Brain microvascular endothelial cell (primary cell): ENCODE data around the gene YIPF3.
"Not testable (repeated sequence)": the region's sequence is repeated elsewhere in the genome, so short reads cannot be mapped to it uniquely, and the experiment has no call there.

ENCODE experiments used
- DNase-seq: peaks from one replicate; pipeline ENCODE4 v3.0.0-alpha.2; 2020
- H3K27ac ChIP-seq: fragments of 250-450 bp; sonication (Bioruptor Pico); 2 replicates; pipeline ENCODE4 v1.5.1; 2020; ENCODE audit warnings: mild to moderate bottlenecking, moderate library complexity
- H3K27me3 ChIP-seq: fragments of 250-450 bp; sonication (Bioruptor Pico); replicated peaks from 2 replicates; pipeline ENCODE4 v1.5.1; 2020; ENCODE audit warnings: mild to moderate bottlenecking
- H3K36me3 ChIP-seq: fragments of 250-450 bp; sonication (Bioruptor Pico); replicated peaks from 2 replicates; pipeline ENCODE4 v1.5.1; 2020; ENCODE audit warnings: mild to moderate bottlenecking
- H3K4me3 ChIP-seq: 2 replicates; pipeline ENCODE4 v1.5.1; 2011; ENCODE audit warnings: low read depth, mild to moderate bottlenecking, control low read depth, low read length, moderate library complexity
- CTCF ChIP-seq: IDR thresholded peaks from 2 replicates; pipeline ENCODE4 v1.5.1; 2011; ENCODE audit warnings: low read depth, mild to moderate bottlenecking, moderate library complexity, low read length, control low read depth, inconsistent platforms; ENCODE audit errors: missing control alignments
- in situ Hi-C: cut with HindIII; loops from 2 replicates; pipeline ENCODE4 v1.10.0; 2017; ENCODE audit warnings: low sequenced_read_pairs, low pct_ligation_motif_present

YIPF3 gene

DNA sequence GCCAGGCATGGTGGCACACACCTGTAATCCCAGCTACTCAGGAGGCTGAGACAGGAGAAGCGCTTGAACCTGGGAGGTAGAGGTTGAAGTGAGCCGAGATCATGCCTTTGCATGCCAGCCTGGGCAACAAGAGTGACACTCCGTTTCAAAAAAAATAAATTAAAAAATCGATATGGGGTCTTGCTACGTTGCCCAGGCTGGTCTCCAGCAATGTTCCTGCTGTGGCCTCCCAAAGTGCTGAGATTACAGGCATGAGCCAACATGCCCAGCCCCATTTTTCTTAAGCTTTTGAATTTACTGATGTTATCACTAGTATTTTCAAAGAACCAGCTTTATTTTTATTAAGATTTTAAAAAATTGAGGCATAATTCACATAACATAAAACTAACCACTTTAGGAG lies 23.8 kb upstream of the YIPF3 start:
- in situ Hi-C loops: no loop called here
- TF ChIP-seq CTCF: no peak
- peaks cover 55% of the 10 kb centered on the region for H3K36me3 ChIP-seq

GRCh38 chr6:43539409-43539808 lies 22.7 kb upstream of the YIPF3 start:
- H3K27me3 ChIP-seq, H3K27ac ChIP-seq, DNase-seq, H3K4me3 ChIP-seq, in situ Hi-C loops: not testable (repeated sequence)
- H3K36me3 ChIP-seq: peaks cover 51% of the 10 kb centered on the region

More for the DNA sequence above, 23.8 kb upstream of the YIPF3 start:
- H3K4me3 ChIP-seq: no peak overlapping the region
- H3K27ac ChIP-seq: no peak overlapping the region
- DNase-seq: no peak
- H3K27me3 ChIP-seq: no peaks in the 10 kb centered on the region

- in situ Hi-C loops, H3K27ac ChIP-seq, DNase-seq, H3K27me3 ChIP-seq, H3K4me3 ChIP-seq: not testable (repeated sequence)
- peaks cover 48% of the 10 kb centered on the region for H3K36me3 ChIP-seq
These were observed 22.3 kb upstream of the YIPF3 start for GRCh38 chr6:43538986-43539385.

- H3K27me3 ChIP-seq: no peaks in the 10 kb centered on the region
- H3K4me3 ChIP-seq: no peak overlapping the region
- peaks cover 56% of the 10 kb centered on the region for H3K36me3 ChIP-seq
- in situ Hi-C loops: no loop called here
- DNase-seq: no peak
- TF ChIP-seq CTCF: no peak
- no peak overlapping the region for H3K27ac ChIP-seq
These were observed 15.5 kb upstream of the YIPF3 start for GRCh38 chr6:43532201-43532600.

- Histone ChIP-seq H3K4me3 (no peak overlapping the region), H3K27me3 (no peaks in the 10 kb centered on the region), H3K36me3 (peaks cover 89% of the 10 kb centered on the region), H3K27ac (no peak overlapping the region)
- in situ Hi-C loops: no loop called here
- no peak for DNase-seq
- no peak for TF ChIP-seq CTCF
These were observed 7.8 kb upstream of the YIPF3 start for GRCh38 chr6:43524483-43524961.

DNA sequence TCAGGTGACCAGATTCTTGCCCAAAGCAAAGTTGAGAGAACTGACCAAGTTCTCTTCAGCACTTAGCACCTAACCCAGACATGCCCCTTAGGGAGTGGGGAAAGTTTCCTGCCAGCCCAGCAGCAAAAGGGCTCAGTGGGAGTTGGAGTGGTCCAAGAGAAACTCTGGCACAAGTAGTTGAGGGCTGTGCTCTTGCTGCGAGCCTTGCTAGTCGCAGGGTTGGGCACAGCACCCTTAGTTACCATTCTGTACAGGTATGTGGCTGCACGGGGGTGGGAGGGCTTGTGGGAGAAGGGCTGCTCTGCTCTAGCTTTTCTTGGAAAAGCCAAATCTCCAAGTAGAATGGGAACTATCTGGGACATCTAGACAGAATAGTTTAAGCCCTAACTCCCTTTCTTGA lies 6.6 kb upstream of the YIPF3 start:
- in situ Hi-C loops: no loop called here
- Histone ChIP-seq H3K27me3 (no peaks in the 10 kb centered on the region), H3K27ac (no peak overlapping the region), H3K4me3 (no peak overlapping the region), H3K36me3 (peaks cover 86% of the 10 kb centered on the region)
- DNase-seq: no peak
- TF ChIP-seq CTCF: no peak

DNA sequence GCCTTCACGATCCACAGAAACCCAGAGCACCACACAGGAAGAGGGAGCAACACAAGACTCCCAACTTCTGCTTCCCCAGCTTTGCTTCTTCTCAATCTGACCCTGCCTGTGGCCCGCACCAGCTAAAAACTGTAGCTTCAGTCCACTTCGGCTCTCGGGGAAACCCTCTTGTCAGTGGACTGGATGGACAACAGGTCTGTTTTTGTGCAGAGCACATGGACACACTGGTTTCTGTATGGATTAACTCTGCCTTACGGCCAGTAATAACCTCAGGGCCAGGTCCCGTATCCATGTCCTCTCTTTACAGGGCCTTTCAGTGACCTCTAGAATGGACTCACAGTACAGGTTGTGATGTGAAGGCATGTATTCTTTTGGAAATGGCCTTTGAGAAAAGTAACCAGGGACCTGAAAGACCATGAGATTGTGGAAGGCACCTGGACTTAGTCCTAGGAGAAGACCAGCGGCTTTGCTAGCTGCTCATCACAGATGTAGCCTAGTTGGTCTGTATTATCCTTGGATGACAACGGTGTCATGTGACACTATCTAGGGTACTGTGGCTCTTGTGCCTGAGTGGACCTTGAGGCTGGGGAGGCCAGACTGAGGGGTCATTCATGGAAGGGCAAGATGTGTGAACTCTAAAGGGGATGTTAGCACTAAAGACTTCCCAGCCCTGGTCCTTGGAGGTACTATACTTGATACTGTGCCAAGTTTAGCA lies 6.0 kb upstream of the YIPF3 start:
- no peak for TF ChIP-seq CTCF
- H3K36me3 ChIP-seq: peaks cover 80% of the 10 kb centered on the region
- H3K27me3 ChIP-seq: no peaks in the 10 kb centered on the region
- H3K4me3 ChIP-seq: no peak overlapping the region
- H3K27ac ChIP-seq: no peak overlapping the region
- DNase-seq: no peak
- in situ Hi-C loops: no loop called here
